Aorta (tissue), 5 donors: ENCODE measurements around the gene KCNN1. TPM values are rescaled to one million over a fixed set of nuclear protein-coding genes. Genes with fewer than 3 reads are reported as not detected.

Experiments used
- ATAC-seq: fragments of 200-7000 bp; cut with Tn5 transposase; one replicate; pipeline ENCODE4 v1.9.1; 2022; ENCODE audit warnings: moderate library complexity; ENCODE audit not compliant: low FRiP score
- DNase-seq, 2 donors: peaks; one replicate each; pipeline ENCODE4 v3.0.0-alpha.2; 2020
- H3K27ac ChIP-seq, 2 donors: one replicate each; pipeline ENCODE4 v1.5.1; 2013; ENCODE audit warnings: low read length in 2 of 2, mild to moderate bottlenecking in 2 of 2, moderate library complexity in 2 of 2, control low read depth in 1 of 2, inconsistent platforms in 1 of 2, low read depth in 1 of 2
- H3K27me3 ChIP-seq, 2 donors: one replicate each; pipeline ENCODE4 v1.6.1; 2013; ENCODE audit warnings: control low read depth in 1 of 2, low read length in 1 of 2, mild to moderate bottlenecking in 1 of 2, moderate library complexity in 1 of 2; ENCODE audit not compliant: insufficient read depth in 2 of 2, control insufficient read depth in 1 of 2
- H3K36me3 ChIP-seq, 2 donors: one replicate each; pipeline ENCODE4 v1.6.1; 2013; ENCODE audit warnings: control low read depth in 1 of 2, low read length in 1 of 2, mild to moderate bottlenecking in 1 of 2; ENCODE audit not compliant: insufficient read depth in 2 of 2, control insufficient read depth in 1 of 2
- H3K4me1 ChIP-seq, 2 donors: one replicate each; pipeline ENCODE4 v1.6.1; 2013; ENCODE audit warnings: low read length in 2 of 2, control low read depth in 1 of 2, mild to moderate bottlenecking in 1 of 2, moderate library complexity in 1 of 2; ENCODE audit not compliant: insufficient read depth in 2 of 2, control insufficient read depth in 1 of 2
- H3K4me3 ChIP-seq, 2 donors: one replicate each; pipeline ENCODE4 v1.5.1; 2013; ENCODE audit warnings: low read length in 2 of 2, control low read depth in 1 of 2, mild to moderate bottlenecking in 1 of 2
- H3K9me3 ChIP-seq: one replicate; pipeline ENCODE4 v1.6.1; 2013; ENCODE audit warnings: mild to moderate bottlenecking, low read length; ENCODE audit not compliant: control insufficient read depth
- WGBS, 2 donors: extraction: QIAGEN DNeasy Blood & Tissue Kit; methylation state at CpG; one replicate each; pipeline ENCODE4 v1.1.7; 2013; 5-methylcytosine and 5-hydroxymethylcytosine counted together
- intact Hi-C, 2 donors: fragments of 100-400 bp; cut with DNase I; formaldehyde crosslinking; loops; one replicate each; pipeline versions ENCODE4 v1.14.2 to v1.15.0; 2022
- polyA plus RNA-seq, 2 donors: library from polyadenylated mRNA; stranded (reverse); fragments of 200-250 nt; gene quantifications; one replicate each; pipeline ENCODE4 v1.2.3, GENCODE V29; 2013
- total RNA-seq, 2 donors: library from RNA; stranded (reverse); fragmentation: NEBNext Ultra II Directional; extraction: Animal tissue kit (Norgen Biotek cat#: 25700); gene quantifications; one replicate each; pipeline ENCODE4 v1.2.1, GENCODE V29; 2021
- donor health status: healthy with polysubstance abuse.
- donor health status: Bipolar disorder and iron deficiency.
- donor health status: DM: no; HTN: no; CAD: no.
- donor health status: DM: no; HTN: no; CAD: no.
- donor health status: DM: yes; HTN: yes; CAD: no.

Gene KCNN1
- total and polyA plus RNA-seq, 4 donors: 0.13 TPM; not detected in 2

- DNase-seq (no peak), ATAC-seq (no peak)
- Histone ChIP-seq H3K9me3 (no peaks in the 10 kb centered on the region), H3K27me3 (no peaks in the 10 kb centered on the region), H3K36me3 (no peaks in the 10 kb centered on the region), H3K4me1 (no peaks in the 10 kb centered on the region), H3K4me3 (no peak overlapping the region), H3K27ac (no peak overlapping the region)
- WGBS, 2 donors: 78 to 81% methylated on average over 53 to 57 of the region's 57 CpGs
- intact Hi-C loops: no loop called here
Measured at GRCh38 chr19:17943274-17944221, 23.4 kb upstream of the KCNN1 start.

DNA sequence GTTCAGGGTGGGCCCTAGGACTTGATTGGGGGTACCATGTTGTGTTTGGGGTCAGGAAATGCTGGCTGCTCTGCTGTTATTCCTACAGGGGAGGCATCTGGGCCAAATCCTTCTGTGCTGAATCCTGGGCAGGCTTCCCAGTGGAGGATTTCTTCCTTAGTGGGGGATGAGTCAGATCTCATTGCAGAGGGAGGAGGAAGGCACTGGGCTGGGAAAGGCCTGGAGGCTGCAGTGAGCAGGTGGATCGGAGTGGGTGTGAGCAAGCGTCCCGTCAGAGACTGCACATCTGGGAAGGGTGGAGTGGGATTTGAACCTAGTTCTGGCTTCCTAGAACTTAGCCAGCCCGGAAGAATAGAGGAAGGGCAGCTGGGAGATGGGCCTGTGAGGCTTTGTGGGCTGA, 22.6 kb upstream of the KCNN1 start:
- H3K36me3 ChIP-seq: no peaks in the 10 kb centered on the region
- no peak overlapping the region for H3K27ac ChIP-seq
- no peak for ATAC-seq
- H3K4me1 ChIP-seq: no peaks in the 10 kb centered on the region
- DNase-seq: no peak
- 74 to 77% methylated on average over 4 of the region's 4 CpGs for WGBS, 2 donors
- no peaks in the 10 kb centered on the region for H3K27me3 ChIP-seq
- no peaks in the 10 kb centered on the region for H3K9me3 ChIP-seq
- H3K4me3 ChIP-seq: no peak overlapping the region
- intact Hi-C loops: no loop called here

DNA sequence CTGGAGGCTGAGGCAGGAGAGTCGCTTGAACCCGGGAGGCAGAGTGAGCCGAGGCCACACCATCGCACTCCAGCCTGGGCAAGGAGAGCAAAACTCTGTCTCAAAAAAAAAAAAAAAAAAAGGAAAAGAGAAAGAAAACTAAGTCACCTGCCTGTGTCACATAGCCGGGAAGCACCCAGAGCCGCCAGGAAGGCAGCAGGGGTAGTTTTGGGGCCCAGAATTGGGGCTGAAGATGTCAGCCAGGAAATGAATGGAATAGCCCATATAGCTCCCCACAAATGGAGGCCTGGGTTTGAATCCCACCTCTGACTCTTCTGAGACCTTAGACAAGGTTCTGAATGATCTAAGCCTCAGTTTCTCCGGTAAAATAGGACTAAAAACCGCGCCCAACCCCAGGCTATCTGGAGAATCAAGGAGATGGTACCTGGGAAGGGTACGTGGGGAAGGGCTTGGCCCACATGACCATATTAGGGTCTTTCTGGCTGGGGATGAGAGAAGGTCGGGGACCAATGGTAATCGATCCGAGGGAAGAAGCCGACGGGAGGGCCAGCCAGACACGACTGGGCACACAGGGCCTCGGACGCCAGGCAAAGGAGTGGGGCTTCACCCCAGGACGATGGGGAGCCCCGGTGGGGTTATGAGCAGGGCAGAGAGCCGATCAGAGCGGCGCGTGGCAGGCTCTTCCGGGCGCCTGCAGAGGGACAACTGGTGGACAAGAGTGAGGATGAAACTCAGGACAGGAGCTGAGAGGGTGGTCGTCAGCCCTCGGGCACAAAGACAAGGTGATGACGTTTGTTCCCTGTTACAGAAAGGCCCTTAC, 19.7 kb upstream of the KCNN1 start:
- no peaks in the 10 kb centered on the region for H3K4me1 ChIP-seq
- H3K36me3 ChIP-seq: no peaks in the 10 kb centered on the region
- peak in 1 of 2 donors; percentile 66 for DNase-seq
- no peaks in the 10 kb centered on the region for H3K27me3 ChIP-seq
- H3K4me3 ChIP-seq: peak overlapping the region in 1 of 2 donors; percentile 5
- 18% methylated on average over 28 to 29 of the region's 29 CpGs for WGBS, 2 donors
- no peaks in the 10 kb centered on the region for H3K9me3 ChIP-seq
- H3K27ac ChIP-seq: no peak overlapping the region
- intact Hi-C loops: loop anchor here in 1 of 2 donors (2.0 to 5.0 kb wide), 2 partner anchors 50 to 110 kb away; no protein-coding TSS in a partner anchor
- ATAC-seq: peak; percentile 48

DNA sequence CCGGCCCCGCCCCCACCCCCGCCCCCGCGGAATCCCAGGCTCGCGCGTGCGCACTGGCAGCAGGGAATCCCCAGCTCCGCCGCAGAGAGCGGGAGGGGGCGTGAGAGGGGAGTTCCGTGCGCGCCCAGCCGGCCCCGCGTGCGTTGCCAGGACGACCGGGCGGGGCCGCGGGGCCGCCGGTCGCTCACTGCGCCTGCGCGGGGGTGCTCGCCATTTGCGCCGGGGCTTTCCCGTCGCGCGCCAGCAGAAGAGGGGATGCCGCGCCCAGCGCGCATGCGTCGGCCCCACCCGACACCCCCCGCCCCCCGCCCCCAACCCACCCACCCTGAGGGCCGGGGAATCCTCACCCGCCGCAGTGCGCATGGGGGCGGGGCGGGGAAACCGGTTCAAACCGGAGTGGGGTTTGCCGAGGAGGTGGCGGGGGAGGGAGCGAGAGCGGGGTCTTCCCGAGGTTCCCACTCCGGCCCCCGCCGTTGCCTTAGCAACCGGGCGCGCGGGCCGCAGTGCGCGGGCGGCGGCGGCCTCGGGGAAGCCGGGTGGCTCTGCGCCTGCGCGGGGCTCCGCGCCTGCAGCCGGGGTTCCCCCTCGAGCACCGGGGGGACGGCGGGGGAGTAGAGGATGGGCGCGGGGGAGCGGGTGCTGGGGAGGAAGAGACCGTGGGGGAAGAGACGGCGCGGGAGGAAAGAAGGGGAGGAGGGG, 18.9 kb upstream of the KCNN1 start:
- Histone ChIP-seq H3K9me3 (no peaks in the 10 kb centered on the region), H3K4me1 (no peaks in the 10 kb centered on the region), H3K4me3 (peak overlapping the region; percentile 65 to 86), H3K36me3 (no peaks in the 10 kb centered on the region), H3K27me3 (no peaks in the 10 kb centered on the region), H3K27ac (no peak overlapping the region)
- DNase-seq (peak; percentile 94 to 96), ATAC-seq (peak; percentile 92)
- WGBS, 2 donors: 1% methylated on average over 54 to 92 of the region's 92 CpGs
- intact Hi-C loops: loop anchor here in 1 of 2 donors (2.0 to 5.0 kb wide), 2 partner anchors 49 to 109 kb away; no protein-coding TSS in a partner anchor

DNA sequence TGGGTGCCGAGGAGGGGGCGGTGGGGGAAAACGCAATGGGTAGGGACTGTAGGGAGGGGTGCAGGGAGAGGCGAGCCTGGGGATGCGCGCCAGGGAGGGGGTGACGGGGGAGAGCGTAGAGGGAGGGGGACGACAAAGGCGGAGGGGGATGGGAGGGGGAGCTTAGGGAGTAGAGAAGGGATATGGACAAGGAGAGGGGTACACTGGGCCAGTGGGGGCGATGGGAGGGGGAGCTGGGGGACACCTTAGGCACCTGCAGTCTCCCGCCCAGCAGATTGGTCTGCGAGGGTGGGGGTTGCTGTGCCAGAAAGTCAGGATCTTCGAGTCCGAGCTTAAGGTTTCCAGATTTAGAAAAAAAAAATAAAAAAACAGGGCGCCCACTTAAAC, 18.4 kb upstream of the KCNN1 start:
- H3K27me3 ChIP-seq: no peaks in the 10 kb centered on the region
- intact Hi-C loops: loop anchor here in 1 of 2 donors (5.0 kb wide), 1 partner anchor 109 kb away; no protein-coding TSS in a partner anchor
- no peaks in the 10 kb centered on the region for H3K4me1 ChIP-seq
- no peaks in the 10 kb centered on the region for H3K9me3 ChIP-seq
- H3K36me3 ChIP-seq: no peaks in the 10 kb centered on the region
- ATAC-seq (no peak), DNase-seq (no peak)
- H3K27ac ChIP-seq: no peak overlapping the region
- 1 to 3% methylated on average over 16 of the region's 16 CpGs for WGBS, 2 donors
- H3K4me3 ChIP-seq: peak overlapping the region in 1 of 2 donors; percentile 65

GRCh38 chr19:17948931-17949930, 17.7 kb upstream of the KCNN1 start:
- H3K36me3 ChIP-seq: no peaks in the 10 kb centered on the region
- H3K27me3 ChIP-seq: no peaks in the 10 kb centered on the region
- H3K9me3 ChIP-seq: no peaks in the 10 kb centered on the region
- ATAC-seq (no peak), DNase-seq (no peak)
- no peak overlapping the region for H3K27ac ChIP-seq
- H3K4me3 ChIP-seq: no peak overlapping the region
- 8 to 10% methylated on average over 47 to 49 of the region's 49 CpGs for WGBS, 2 donors
- intact Hi-C loops: loop anchor here in 1 of 2 donors (5.0 kb wide), 1 partner anchor 108 kb away; no protein-coding TSS in a partner anchor
- no peaks in the 10 kb centered on the region for H3K4me1 ChIP-seq

DNA sequence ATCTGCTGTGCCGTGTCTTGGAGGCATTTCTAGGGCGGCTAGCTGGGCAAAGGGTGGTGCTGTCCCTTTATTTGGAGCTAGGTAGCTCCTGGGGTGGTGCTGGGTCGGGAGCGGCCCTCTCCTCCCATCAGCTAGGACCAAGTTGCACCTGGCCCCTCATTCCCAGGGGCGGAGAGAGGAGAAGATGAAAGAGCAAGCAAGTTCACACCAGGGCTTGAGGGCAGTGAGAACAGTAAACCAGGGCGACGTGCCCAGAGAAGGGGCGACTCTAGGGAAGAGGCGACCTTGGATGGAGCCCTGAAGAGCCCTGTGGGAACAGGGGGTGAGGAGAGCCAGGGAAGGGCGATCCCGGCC, 17.0 kb upstream of the KCNN1 start:
- H3K9me3 ChIP-seq: no peaks in the 10 kb centered on the region
- no peak overlapping the region for H3K4me3 ChIP-seq
- no peak for DNase-seq
- H3K36me3 ChIP-seq: no peaks in the 10 kb centered on the region
- 4 to 8% methylated on average over 11 of the region's 11 CpGs for WGBS, 2 donors
- no peak for ATAC-seq
- intact Hi-C loops: loop anchor here in 1 of 2 donors (5.0 kb wide), 1 partner anchor 107 kb away; no protein-coding TSS in a partner anchor
- H3K27me3 ChIP-seq: no peaks in the 10 kb centered on the region
- H3K4me1 ChIP-seq: no peaks in the 10 kb centered on the region
- H3K27ac ChIP-seq: no peak overlapping the region
